Endothelial cell (in vitro differentiated cells): ENCODE measurements around the gene KCNN3. TPM values are rescaled to one million over a fixed set of nuclear protein-coding genes. Genes with fewer than 3 reads are reported as not detected.

Experiments used
- DNase-seq: peaks from one replicate; pipeline ENCODE4 v3.0.0; 2021; ENCODE audit warnings: low spot score
- H3K27ac Mint-ChIP-seq: one replicate; pipeline ENCODE4 v1.8.0; 2021; ENCODE audit warnings: mixed read lengths, inconsistent platforms; ENCODE audit not compliant: unreplicated experiment
- H3K27me3 Mint-ChIP-seq: one replicate; pipeline ENCODE4 v1.8.0; 2021; ENCODE audit warnings: mild to moderate bottlenecking, moderate library complexity, mixed read lengths, inconsistent platforms; ENCODE audit not compliant: unreplicated experiment
- H3K36me3 Mint-ChIP-seq: one replicate; pipeline ENCODE4 v1.8.0; 2021; ENCODE audit warnings: mild to moderate bottlenecking, low read depth, mixed read lengths, inconsistent platforms; ENCODE audit not compliant: unreplicated experiment
- H3K4me1 Mint-ChIP-seq: one replicate; pipeline ENCODE4 v1.8.0; 2021; ENCODE audit warnings: mild to moderate bottlenecking, mixed read lengths, inconsistent platforms; ENCODE audit not compliant: unreplicated experiment
- H3K4me3 Mint-ChIP-seq: one replicate; pipeline ENCODE4 v1.8.0; 2021; ENCODE audit warnings: mild to moderate bottlenecking, mixed read lengths, inconsistent platforms; ENCODE audit not compliant: unreplicated experiment
- H3K9me3 Mint-ChIP-seq: one replicate; pipeline ENCODE4 v1.8.0; 2021; ENCODE audit warnings: mixed read lengths, inconsistent platforms; ENCODE audit not compliant: unreplicated experiment
- CTCF ChIP-seq: fragments of 200-600 bp; sonication (generic); IDR thresholded peaks from one replicate; pipeline ENCODE4 v1.5.0; 2021; ENCODE audit warnings: antibody characterized with exemption; ENCODE audit not compliant: unreplicated experiment
- total RNA-seq: library from RNA; stranded (reverse); fragmentation: NEBNext Ultra II Directional; extraction: Animal tissue kit (Norgen Biotek cat#: 25700); gene quantifications from one replicate; pipeline ENCODE4 v1.2.1, GENCODE V29; 2021; ENCODE audit not compliant: unreplicated experiment

KCNN3 gene
- total RNA-seq, 1 donor from 2014 or later: 17.3 TPM

- peaks cover 5% of the 10 kb centered on the region for H3K36me3 Mint-ChIP-seq
- H3K27ac Mint-ChIP-seq: no peak overlapping the region
- DNase-seq: no peak
- peaks cover 6% of the 10 kb centered on the region for H3K27me3 Mint-ChIP-seq
- no peak for TF ChIP-seq CTCF
- no peaks in the 10 kb centered on the region for H3K4me1 Mint-ChIP-seq
- no peak overlapping the region for H3K4me3 Mint-ChIP-seq
- no peaks in the 10 kb centered on the region for H3K9me3 Mint-ChIP-seq
Measured at GRCh38 chr1:154747380-154747739, 122.7 kb downstream of the KCNN3 start.

DNA sequence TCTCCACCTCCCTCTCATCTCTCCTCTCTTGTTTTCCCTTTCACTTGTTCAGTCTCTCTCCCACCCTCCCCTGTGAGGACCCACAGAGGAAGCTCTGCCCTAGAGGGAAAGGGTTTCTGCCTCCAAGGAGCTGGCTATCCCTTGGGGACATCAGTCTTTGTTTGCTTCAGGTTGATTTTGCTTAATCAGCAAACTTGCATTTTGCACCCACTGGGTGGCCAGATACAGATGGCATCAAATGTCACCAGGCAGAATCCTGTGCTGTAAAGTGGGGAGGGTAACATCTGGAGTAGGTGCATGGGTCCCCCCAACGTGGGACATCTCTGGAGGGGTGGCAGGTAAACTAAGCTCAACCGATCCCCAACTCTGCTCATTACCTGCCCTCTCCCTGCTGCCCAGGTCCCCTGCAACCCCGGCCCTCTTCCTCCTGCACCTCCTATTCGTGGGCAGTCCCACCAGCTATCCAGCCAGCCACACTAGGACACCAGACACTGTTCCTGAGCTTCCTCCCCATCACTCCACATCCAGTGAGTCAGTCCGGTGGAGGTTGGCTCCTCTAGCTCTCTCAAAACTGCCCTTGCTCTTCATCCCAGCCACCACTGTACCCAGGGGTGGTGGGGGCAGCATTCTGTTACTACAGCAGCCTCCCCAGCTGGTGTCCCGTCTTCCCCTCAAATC, 123.3 kb downstream of the KCNN3 start:
- Mint-ChIP-seq H3K27me3 (peaks cover 6% of the 10 kb centered on the region), H3K4me1 (no peaks in the 10 kb centered on the region), H3K9me3 (no peaks in the 10 kb centered on the region), H3K4me3 (no peak overlapping the region), H3K27ac (no peak overlapping the region), H3K36me3 (peaks cover 11% of the 10 kb centered on the region)
- no peak for TF ChIP-seq CTCF
- DNase-seq: no peak

DNA sequence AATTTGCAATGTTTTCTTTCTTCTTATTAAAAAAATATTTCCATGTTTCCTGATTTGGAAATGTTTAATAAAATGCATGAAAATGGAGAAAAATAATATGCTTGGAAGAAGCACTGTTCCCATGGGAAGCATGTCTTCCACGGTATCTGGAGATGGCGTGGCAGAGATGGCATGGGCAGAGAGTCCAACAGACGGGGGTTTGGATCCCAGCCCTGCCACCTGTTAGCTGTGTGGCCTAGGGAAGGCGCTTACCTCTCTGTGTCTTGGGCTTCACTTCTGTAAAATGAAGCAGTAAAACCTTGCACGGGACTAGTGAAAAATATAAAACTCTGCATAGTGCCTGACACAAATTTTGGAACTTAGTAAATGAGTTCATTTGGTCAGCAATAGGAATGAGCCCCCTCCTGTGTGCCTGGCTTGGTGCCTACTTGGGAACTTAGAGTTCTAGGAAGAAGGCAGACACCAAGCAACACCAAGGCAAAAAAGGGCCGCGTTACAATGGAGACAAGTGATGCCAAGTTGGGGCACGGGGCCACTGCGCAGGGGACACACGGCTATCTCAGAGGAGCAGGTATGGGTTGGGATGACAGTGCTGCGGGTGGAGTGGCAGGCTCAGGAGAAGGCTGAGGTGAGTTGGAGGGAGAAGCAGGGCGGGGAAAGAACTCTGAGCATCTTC, 124.2 kb downstream of the KCNN3 start:
- H3K27ac Mint-ChIP-seq: no peak overlapping the region
- DNase-seq: no peak
- peaks cover 16% of the 10 kb centered on the region for H3K36me3 Mint-ChIP-seq
- no peak overlapping the region for H3K4me3 Mint-ChIP-seq
- no peaks in the 10 kb centered on the region for H3K4me1 Mint-ChIP-seq
- TF ChIP-seq CTCF: no peak
- H3K9me3 Mint-ChIP-seq: no peaks in the 10 kb centered on the region
- peaks cover 3% of the 10 kb centered on the region for H3K27me3 Mint-ChIP-seq

- DNase-seq: no peak
- H3K36me3 Mint-ChIP-seq: peaks cover 21% of the 10 kb centered on the region
- H3K27ac Mint-ChIP-seq: no peak overlapping the region
- peaks cover 3% of the 10 kb centered on the region for H3K27me3 Mint-ChIP-seq
- H3K4me3 Mint-ChIP-seq: no peak overlapping the region
- H3K9me3 Mint-ChIP-seq: no peaks in the 10 kb centered on the region
- no peaks in the 10 kb centered on the region for H3K4me1 Mint-ChIP-seq
- no peak for TF ChIP-seq CTCF
Measured at GRCh38 chr1:154745286-154745731, 124.8 kb downstream of the KCNN3 start.

DNA sequence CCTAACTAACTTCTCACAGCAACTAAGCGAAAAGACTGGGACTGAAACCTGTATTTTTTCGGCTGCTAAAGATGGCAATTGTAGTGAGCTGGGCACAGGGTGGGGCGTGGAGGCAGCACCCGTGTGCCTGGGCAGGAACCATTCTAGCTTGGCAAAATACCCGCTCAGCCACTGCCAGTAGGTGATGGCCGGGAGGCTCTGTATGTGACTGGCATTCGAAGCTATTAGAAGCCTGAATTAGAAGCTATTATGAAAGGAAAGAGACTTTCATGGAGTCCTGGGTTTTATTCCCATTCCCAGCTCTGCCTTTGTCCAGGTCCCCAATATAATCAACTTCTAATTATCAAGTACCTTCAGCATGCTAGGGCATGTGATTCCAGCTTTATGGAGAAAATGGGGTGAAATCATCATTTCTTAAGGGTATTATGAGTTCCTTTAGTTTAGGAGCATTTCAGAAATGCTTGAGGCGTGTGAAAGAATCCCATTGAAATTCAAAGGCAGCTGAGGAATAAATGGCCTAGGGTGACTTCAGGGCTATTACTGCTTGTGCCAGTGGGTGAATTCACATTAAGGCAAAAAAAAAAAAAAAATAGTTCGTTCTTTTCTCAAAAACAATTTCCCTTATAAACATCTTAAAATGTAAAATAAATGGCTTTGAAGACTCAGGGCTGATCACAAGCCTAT, 125.6 kb downstream of the KCNN3 start:
- H3K4me1 Mint-ChIP-seq: no peaks in the 10 kb centered on the region
- no peak for TF ChIP-seq CTCF
- no peak for DNase-seq

More for the DNA sequence above, 125.6 kb downstream of the KCNN3 start:
- H3K36me3 Mint-ChIP-seq: peaks cover 21% of the 10 kb centered on the region
- H3K9me3 Mint-ChIP-seq: no peaks in the 10 kb centered on the region
- H3K4me3 Mint-ChIP-seq: no peak overlapping the region
- peaks cover 3% of the 10 kb centered on the region for H3K27me3 Mint-ChIP-seq
- no peak overlapping the region for H3K27ac Mint-ChIP-seq
